ENCODE data around the gene CCDC167. TPM values are rescaled to one million over a fixed set of nuclear protein-coding genes. Genes with fewer than 3 reads are reported as not detected.

Gene CCDC167
- total and polyA plus RNA-seq, 10 of the 15 experiments (the other 5 are each of a cell fraction or from before 2014, with no cell fraction given): 74.9 to 380 (median 137) TPM

DNA sequence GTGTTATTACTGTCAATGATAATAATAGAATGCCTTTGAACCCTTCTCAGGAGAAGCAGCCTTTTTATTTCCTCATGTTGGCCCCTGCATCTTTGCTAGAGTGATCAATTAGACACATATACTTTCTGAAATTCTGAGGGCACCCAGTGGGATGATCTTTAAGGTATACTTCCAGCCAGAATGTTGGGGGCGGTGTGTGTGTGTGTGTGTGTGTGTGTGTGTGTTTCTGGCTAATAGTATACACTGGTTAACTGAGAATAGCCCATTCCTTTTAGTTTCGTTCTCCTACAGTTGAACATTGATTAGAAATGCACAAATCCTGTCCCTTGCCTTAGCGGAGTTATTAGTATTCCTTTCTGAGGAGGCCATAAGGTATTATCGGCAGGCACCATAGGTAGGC is 41.7 kb upstream of the CCDC167 start:
- ChIA-PET POLR2A (no interaction called here), RAD21 (ENCODE audit: unreplicated experiment) (interaction anchor here (0.5 to 6.2 kb wide), 2 partner anchors 10 to 24 kb away, joined by 3 to 266 read pairs; no protein-coding TSS in a partner anchor), CTCF (interaction anchor here (12.7 kb wide), 1 partner anchor 22 kb away, joined by 590 read pairs; no protein-coding TSS in a partner anchor), SMC1A (ENCODE audit: uncharacterized antibody, unreplicated experiment) (interaction anchor here (1.4 to 13.3 kb wide), 2 partner anchors 22 to 112 kb away, joined by 3 to 346 read pairs; no protein-coding TSS in a partner anchor)
- Histone ChIP-seq H3K9ac (ENCODE audit: control insufficient read depth, insufficient read depth, low read length) (no peak overlapping the region), H3K9me3 (replicated peaks; ENCODE audit: control insufficient read depth, insufficient read depth, low read length) (no peaks in the 10 kb centered on the region), H3K79me2 (ENCODE audit: control insufficient read depth, insufficient read depth, low read length) (no peaks in the 10 kb centered on the region), H3K4me1 (ENCODE audit: control insufficient read depth, insufficient read depth, low read length) (peaks cover 4% of the 10 kb centered on the region; the same call in 1 of the 2 replicates), H3K27ac (ENCODE audit: control insufficient read depth, insufficient read depth) (no peak overlapping the region), H3K36me3 (ENCODE audit: control insufficient read depth in 2 of 2, insufficient read depth in 2 of 2, low read length in 1 of 2) (no peaks in the 10 kb centered on the region), H2AFZ (ENCODE audit: control insufficient read depth, low read depth, low read length) (no peak overlapping the region), H3K4me2 (ENCODE audit: control insufficient read depth, insufficient read depth) (no peak overlapping the region), H3K4me3 (no peak overlapping the region), H4K20me1 (ENCODE audit: control insufficient read depth, insufficient read depth) (no peaks in the 10 kb centered on the region), H3K27me3 (replicated peaks in 1 of 2; ENCODE audit: control insufficient read depth in 2 of 2, insufficient read depth in 2 of 2, low read length in 1 of 2) (no peaks in the 10 kb centered on the region)
- WGBS (ENCODE audit: insufficient coverage, insufficient replicate concordance, low lambda C conversion rate, missing lambda C conversion rate): 55% methylated on average over 4 of the region's 4 CpGs
- BruUV-seq (replicated peaks): no TSS peak
- TF ChIP-seq SREBF2 (IDR thresholded peaks at IDR 0.05; ENCODE audit: low read length): no peak
- no peak for TF ChIP-seq STAT1 (conservative IDR thresholded peaks at IDR 0.05)
- no peak for TF ChIP-seq FOXM1 (IDR thresholded peaks at IDR 0.05; ENCODE audit: low read depth, low read length)
- TF ChIP-seq KAT2A (conservative IDR thresholded peaks at IDR 0.05; ENCODE audit: control insufficient read depth, low read depth, low read length): no peak
- no peak for TF ChIP-seq BCL11A (IDR thresholded peaks at IDR 0.05; ENCODE audit: low read depth, low read length)
- TF ChIP-seq RUNX3 (IDR thresholded peaks at IDR 0.05; ENCODE audit: low read length): no peak
- TF ChIP-seq, protein P1, sequence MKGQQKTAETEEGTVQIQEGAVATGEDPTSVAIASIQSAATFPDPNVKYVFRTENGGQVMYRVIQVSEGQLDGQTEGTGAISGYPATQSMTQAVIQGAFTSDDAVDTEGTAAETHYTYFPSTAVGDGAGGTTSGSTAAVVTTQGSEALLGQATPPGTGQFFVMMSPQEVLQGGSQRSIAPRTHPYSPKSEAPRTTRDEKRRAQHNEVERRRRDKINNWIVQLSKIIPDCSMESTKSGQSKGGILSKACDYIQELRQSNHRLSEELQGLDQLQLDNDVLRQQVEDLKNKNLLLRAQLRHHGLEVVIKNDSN (IDR thresholded peaks at IDR 0.05; ENCODE audit: borderline replicate concordance, extremely low read length, insufficient read depth, low read depth, low read length): no peak
- no peak for TF ChIP-seq SUPT20H (IDR thresholded peaks at IDR 0.05; ENCODE audit: borderline replicate concordance, control insufficient read depth, low read depth, low read length)
- no peak for TF ChIP-seq RBBP5 (conservative IDR thresholded peaks at IDR 0.05)
- TF ChIP-seq, protein P2, sequence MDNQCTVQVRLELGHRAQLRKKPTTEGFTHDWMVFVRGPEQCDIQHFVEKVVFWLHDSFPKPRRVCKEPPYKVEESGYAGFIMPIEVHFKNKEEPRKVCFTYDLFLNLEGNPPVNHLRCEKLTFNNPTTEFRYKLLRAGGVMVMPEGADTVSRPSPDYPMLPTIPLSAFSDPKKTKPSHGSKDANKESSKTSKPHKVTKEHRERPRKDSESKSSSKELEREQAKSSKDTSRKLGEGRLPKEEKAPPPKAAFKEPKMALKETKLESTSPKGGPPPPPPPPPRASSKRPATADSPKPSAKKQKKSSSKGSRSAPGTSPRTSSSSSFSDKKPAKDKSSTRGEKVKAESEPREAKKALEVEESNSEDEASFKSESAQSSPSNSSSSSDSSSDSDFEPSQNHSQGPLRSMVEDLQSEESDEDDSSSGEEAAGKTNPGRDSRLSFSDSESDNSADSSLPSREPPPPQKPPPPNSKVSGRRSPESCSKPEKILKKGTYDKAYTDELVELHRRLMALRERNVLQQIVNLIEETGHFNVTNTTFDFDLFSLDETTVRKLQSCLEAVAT (IDR thresholded peaks at IDR 0.05): no peak
- no peak for TF ChIP-seq TAF1 (IDR thresholded peaks at IDR 0.05; ENCODE audit: borderline replicate concordance, low read depth, low read length)
- FAIRE-seq (no peak), ATAC-seq (no peak), DNase-seq (ENCODE audit: low read depth, low spot score) (no peak)
- intact Hi-C loops (cut with micrococcal nuclease; ENCODE audit: unreplicated experiment): no loop called here
- in situ Hi-C loops (cut with MboI): no loop called here
